Activated CD8-positive, alpha-beta memory T cell treated with anti-CD3 and anti-CD28 coated beads for 36 hours (primary cell): ENCODE measurements around the gene TMA16. TPM values are rescaled to one million over a fixed set of nuclear protein-coding genes. Genes with fewer than 3 reads are reported as not detected.

Experiments
- CTCF ChIA-PET: fragments of 350-600 bp; sonication (Branson Sonifier 250); formaldehyde crosslinking; loops from one replicate; lab custom pipeline; 2021; ENCODE audit warnings: antibody characterized with exemption; lab: Charles Lee
- POLR2A ChIA-PET: fragments of 350-600 bp; sonication (Branson Sonifier 250); formaldehyde crosslinking; loops from one replicate; lab custom pipeline; 2021; ENCODE audit warnings: antibody characterized with exemption; lab: Charles Lee
- total RNA-seq, 2 experiments: library from RNA; stranded (reverse); gene quantifications; one replicate each; pipeline ENCODE4 v1.2.3, GENCODE V29; 2021

The TMA16 gene
- total RNA-seq, 2 experiments from 2014 or later = 48.1 to 51.0 TPM

DNA sequence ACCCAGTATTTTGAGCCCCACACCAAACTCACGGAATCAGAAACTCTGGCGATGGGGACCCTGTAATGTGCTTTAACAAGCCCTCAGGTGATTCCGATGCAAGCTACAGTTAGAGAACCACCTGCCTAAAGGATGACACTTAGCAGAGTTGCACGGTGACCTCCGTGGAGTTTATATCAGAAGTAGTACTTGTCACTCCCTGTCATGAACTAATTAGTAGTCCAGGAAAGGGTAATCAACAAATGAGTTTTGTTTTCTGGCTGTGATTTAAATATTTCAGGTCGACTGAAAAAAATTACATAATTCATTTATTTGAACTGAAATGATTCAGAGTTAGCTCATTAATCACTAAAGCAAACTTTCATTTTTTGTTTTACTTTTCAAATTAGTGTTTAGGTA lies 56.4 kb downstream of the TMA16 start:
- CTCF ChIA-PET = interaction anchor here (0.7 to 3.0 kb wide), 11 partner anchors 11 to 1562 kb away, joined by 3 to 10 read pairs (median 4); partner anchors contain the start of gene TMA16

GRCh38 chr4:163553146-163553545 lies 58.7 kb downstream of the TMA16 start:
- POLR2A ChIA-PET = no interaction called here
- CTCF ChIA-PET = interaction anchor here (1.4 kb wide), 1 partner anchor 1195 kb away, joined by 5 read pairs; no protein-coding TSS in a partner anchor

More for the DNA sequence above, 56.4 kb downstream of the TMA16 start:
- POLR2A ChIA-PET = interaction anchor here (0.6 to 2.2 kb wide), 2 partner anchors 57 to 1458 kb away, joined by 3 to 14 read pairs; partner anchors contain the start of gene TMA16

GRCh38 chr4:163554870-163555465 lies 60.5 kb downstream of the TMA16 start:
- ChIA-PET POLR2A (no interaction called here), CTCF (interaction anchor here (1.1 to 2.6 kb wide), 2 partner anchors 10 to 126 kb away, joined by 3 to 7 read pairs; no protein-coding TSS in a partner anchor)

DNA sequence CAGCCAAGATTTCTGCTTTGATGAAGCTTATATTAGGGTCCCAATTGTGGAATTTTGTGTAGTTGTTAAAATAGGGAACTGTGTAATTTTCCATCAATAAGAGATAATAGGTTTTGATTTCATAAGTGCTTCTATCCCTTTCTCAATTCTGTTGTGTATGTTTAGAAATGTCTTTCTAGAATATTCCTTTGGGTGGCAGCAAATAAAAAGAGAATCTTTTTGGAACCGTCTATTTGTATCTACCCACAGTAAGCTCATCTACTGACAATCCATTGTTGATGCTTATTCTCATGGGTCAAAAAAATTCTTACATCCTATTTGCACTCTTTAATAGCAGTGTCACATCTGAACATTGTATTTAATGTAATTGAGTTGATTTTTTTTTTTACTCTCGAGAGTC lies 61.7 kb downstream of the TMA16 start:
- ChIA-PET POLR2A (no interaction called here), CTCF (interaction anchor here (1.0 to 2.6 kb wide), 3 partner anchors 9 to 125 kb away, joined by 3 to 7 read pairs (median 4); no protein-coding TSS in a partner anchor)

DNA sequence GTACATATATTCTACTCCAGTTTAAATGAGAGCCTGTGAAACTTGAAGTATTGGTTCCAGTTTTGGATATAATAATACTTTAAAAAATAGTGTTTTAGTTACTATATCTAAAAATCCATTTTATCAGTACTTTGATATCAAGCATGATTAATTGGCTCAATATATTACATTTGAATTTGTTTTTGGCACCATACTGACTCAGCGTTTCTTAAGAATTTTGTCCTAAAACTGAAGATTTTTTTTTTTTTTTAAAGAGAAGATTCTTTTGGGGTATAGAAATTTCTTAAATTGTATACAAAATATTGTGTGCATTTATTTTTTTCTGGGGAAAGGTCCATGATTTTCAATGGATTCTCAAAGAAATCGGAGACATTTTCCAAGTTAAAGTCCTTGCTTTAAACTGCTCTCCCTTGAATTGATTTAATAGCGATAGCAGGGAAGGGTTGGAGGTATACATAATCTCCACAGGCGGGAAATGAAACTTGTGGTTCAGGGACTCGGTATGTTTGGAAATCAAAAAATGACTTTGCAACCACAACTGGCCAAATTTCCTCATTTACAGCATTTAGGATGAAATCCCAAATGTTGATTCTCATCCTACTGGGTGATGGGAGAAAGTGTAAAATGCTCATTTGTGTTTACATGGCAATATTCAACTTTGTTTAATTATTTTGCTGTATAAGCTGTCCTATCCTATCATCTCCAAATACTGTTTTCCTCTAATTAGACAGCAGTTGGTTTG lies 62.3 kb downstream of the TMA16 start:
- CTCF ChIA-PET = interaction anchor here (1.0 kb wide), 1 partner anchor 120 kb away, joined by 4 read pairs; no protein-coding TSS in a partner anchor
- POLR2A ChIA-PET = no interaction called here

DNA sequence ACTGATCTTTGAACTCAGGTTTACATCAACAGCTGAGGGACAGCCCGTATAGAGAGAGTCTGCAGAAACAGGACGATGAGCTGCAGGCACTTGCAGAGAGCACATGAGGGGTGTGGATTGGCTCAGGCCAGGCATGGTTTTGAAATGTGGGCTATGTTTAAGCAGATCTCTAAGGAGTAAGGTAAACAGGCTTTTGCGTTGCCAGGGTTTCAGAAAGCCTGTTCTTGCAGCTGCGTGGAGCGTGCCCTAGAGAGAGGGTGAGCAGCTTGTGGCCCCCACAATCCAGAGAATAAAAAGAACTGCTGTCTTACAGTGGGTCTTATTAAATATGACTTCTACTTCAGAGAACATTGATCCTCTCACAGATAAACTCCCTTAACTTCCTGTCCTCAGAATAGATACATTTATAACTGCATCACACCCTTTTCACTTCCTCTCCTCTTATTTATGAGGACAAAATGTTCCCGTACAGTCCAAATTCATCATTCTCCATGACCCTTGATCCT lies 64.1 kb downstream of the TMA16 start:
- CTCF ChIA-PET = no interaction called here
- POLR2A ChIA-PET = no interaction called here

DNA sequence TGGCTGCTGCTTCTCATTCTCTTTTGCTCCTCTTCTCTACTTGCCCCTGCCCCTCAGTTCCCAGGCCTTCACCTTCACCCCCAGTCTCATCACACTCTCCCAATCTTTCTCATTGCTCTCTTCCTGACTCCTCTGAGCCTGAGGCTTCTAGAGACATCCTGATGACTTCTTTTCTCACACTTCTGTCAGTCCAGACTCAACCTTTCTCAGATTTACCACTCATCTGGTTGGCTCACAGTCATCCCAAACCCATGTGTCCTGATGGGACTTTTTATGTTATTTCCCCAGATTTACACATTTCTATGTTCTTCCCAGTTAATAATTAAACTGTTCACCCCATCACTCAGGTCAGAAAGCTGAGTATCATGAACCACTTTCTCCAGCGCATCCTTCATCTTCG lies 68.0 kb downstream of the TMA16 start:
- CTCF ChIA-PET = no interaction called here
- POLR2A ChIA-PET = no interaction called here

GRCh38 chr4:163563592-163563991 lies 69.1 kb downstream of the TMA16 start:
- ChIA-PET CTCF (no interaction called here), POLR2A (no interaction called here)

GRCh38 chr4:163564221-163564720 lies 69.8 kb downstream of the TMA16 start:
- ChIA-PET POLR2A (no interaction called here), CTCF (interaction anchor here (1.0 kb wide), 1 partner anchor 9 kb away, joined by 3 read pairs; no protein-coding TSS in a partner anchor)

- ChIA-PET CTCF (interaction anchor here (0.6 to 1.0 kb wide), 2 partner anchors 10 to 183 kb away, joined by 3 to 4 read pairs; no protein-coding TSS in a partner anchor), POLR2A (no interaction called here)
Measured at GRCh38 chr4:163565226-163566135, 71.0 kb downstream of the TMA16 start.

DNA sequence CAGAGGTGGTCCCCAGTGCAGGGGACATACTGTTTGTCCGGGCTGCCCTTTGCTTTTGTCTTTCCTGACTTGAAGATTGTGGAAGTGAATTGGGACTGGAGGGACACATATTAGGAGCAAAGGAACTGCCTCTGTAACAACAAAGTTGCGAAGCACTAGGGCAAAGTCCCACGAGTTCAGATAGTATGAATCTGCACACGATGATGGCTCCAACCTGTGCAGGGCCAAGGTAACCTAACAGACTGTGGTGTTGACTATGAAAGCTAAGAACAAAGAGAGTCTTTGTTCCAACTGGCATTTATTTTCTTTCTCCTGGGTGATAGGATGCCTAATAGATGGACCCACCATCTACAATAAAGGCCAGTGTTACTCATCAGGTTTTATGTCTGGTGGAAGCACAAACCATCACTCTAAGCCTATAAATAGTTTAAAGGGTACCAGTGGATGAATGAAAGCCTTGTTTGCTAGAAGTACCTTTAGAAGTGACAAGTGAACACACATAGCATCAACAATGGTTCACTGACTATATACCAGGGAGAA lies 71.8 kb downstream of the TMA16 start:
- CTCF ChIA-PET = no interaction called here
- POLR2A ChIA-PET = no interaction called here

- ChIA-PET CTCF (interaction anchor here (1.2 kb wide), 1 partner anchor 18 kb away, joined by 5 read pairs; no protein-coding TSS in a partner anchor), POLR2A (no interaction called here)
Measured at GRCh38 chr4:163568843-163569242, 74.4 kb downstream of the TMA16 start.

Other genes starting within 250 kb of the TMA16 start
- gene NPY1R, start 162.1 kb upstream of the TMA16 start, total RNA-seq = not detected
- gene NPY5R, start 150.8 kb upstream of the TMA16 start, total RNA-seq = not detected
- gene TKTL2, start 20.9 kb upstream of the TMA16 start, total RNA-seq = not detected